ENCODE measurements around the gene NPFF.

- TF ChIP-seq CTCF (IDR thresholded peaks at IDR 0.05) = no peak
- no peak for TF ChIP-seq POLR2A (IDR thresholded peaks at IDR 0.05)
Measured at GRCh38 chr12:53533471-53533870, 26.2 kb upstream of the NPFF start.

All from body of pancreas (tissue), 4 donors.